Measurements from ENCODE around the gene NTN3.

DNA sequence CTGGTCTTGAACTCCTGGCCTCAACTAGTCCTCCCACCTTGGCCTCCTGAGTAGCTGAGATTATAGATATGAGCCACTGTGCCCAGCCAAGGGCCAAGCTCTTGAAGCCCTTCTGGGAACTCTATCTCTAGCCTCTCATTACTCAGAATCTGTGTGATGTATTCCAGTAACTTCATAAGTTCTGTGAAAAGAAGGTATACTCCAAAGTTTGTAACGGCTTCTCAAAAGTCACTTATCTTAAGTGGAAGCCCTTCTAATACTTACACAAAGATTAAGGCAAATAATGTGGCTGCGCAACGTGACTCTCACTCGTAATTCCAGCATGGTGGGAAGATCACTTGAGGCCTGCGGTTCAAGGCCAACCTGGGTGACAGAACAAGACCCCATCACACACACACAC lies 23.5 kb downstream of the NTN3 start:
- TF ChIP-seq CTCF (IDR thresholded peaks at IDR 0.05): no peak
- no peak for TF ChIP-seq POLR2A (IDR thresholded peaks at IDR 0.05)
